Skeletal muscle satellite cell (primary cell): ENCODE measurements around the gene ACTR10.

ENCODE experiments used
- H3K27me3 ChIP-seq: 2 replicates; pipeline ENCODE4 v1.7.0; 2013; ENCODE audit warnings: low read length; ENCODE audit not compliant: control insufficient read depth, insufficient read depth
- H3K36me3 ChIP-seq: 2 replicates; pipeline ENCODE4 v1.7.0; 2013; ENCODE audit warnings: mild to moderate bottlenecking, control low read depth, low read length; ENCODE audit not compliant: insufficient read depth
- H3K4me1 ChIP-seq: 2 replicates; pipeline ENCODE4 v1.7.0; 2013; ENCODE audit warnings: low read length; ENCODE audit not compliant: control insufficient read depth, insufficient read depth
- H3K4me2 ChIP-seq: 2 replicates; pipeline ENCODE4 v1.7.0; 2013; ENCODE audit warnings: mild to moderate bottlenecking, low read length
- H3K4me3 ChIP-seq: 2 replicates; pipeline ENCODE4 v1.7.0; 2013; ENCODE audit warnings: low read length
- H3K9ac ChIP-seq: 2 replicates; pipeline ENCODE4 v1.7.0; 2013; ENCODE audit warnings: mild to moderate bottlenecking, low read depth, low read length, moderate library complexity
- H3K9me3 ChIP-seq: replicated peaks from 2 replicates; pipeline ENCODE4 v1.7.0; 2013; ENCODE audit warnings: mild to moderate bottlenecking, control low read depth, low read length

Gene ACTR10

GRCh38 chr14:58272588-58273372, 72.8 kb downstream of the ACTR10 start:
- Histone ChIP-seq H3K4me3 (no peak overlapping the region), H3K4me2 (no peak overlapping the region), H3K9me3 (no peaks in the 10 kb centered on the region), H3K4me1 (peaks cover 16% of the 10 kb centered on the region), H3K36me3 (peaks cover 63% of the 10 kb centered on the region), H3K27me3 (no peaks in the 10 kb centered on the region), H3K9ac (no peak overlapping the region)

GRCh38 chr14:58274881-58275280, 74.9 kb downstream of the ACTR10 start:
- Histone ChIP-seq H3K9me3 (no peaks in the 10 kb centered on the region), H3K4me1 (peaks cover 16% of the 10 kb centered on the region), H3K27me3 (no peaks in the 10 kb centered on the region), H3K36me3 (peaks cover 53% of the 10 kb centered on the region), H3K9ac (no peak overlapping the region), H3K4me3 (no peak overlapping the region), H3K4me2 (no peak overlapping the region)

DNA sequence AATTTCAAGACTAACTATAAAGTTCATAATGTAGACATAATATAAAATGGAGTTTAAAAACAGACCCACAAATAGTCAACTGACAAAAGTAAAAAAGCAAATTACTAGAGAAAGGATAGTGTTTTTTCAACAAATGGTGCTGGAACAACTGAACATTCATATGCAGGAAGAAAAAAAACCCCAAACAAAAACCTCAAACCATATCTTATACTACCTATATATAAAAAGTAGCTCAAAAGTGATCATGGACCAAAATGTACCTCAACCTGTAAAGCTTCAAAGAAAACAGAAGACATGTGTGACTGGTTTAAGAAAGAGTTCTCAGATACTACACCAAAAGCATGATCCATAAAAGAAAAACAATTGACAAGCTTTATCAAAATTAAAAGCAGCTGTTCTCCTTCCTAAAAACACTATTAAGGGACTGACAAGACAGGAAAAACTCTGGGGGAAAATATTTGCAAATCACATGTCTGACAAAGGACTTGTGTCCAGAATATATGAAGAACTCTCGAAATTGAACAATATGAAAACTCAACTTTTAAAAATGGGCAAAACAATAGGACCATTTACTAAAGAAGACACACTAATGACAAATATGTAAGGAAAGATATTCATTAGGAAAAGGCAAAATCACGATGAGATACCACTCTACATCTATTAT, 75.7 kb downstream of the ACTR10 start:
- no peaks in the 10 kb centered on the region for H3K27me3 ChIP-seq
- no peaks in the 10 kb centered on the region for H3K9me3 ChIP-seq
- H3K4me1 ChIP-seq: peaks cover 16% of the 10 kb centered on the region
- no peak overlapping the region for H3K9ac ChIP-seq
- no peak overlapping the region for H3K4me3 ChIP-seq
- peaks cover 46% of the 10 kb centered on the region for H3K36me3 ChIP-seq
- no peak overlapping the region for H3K4me2 ChIP-seq

- no peak overlapping the region for H3K9ac ChIP-seq
- no peaks in the 10 kb centered on the region for H3K9me3 ChIP-seq
- H3K27me3 ChIP-seq: no peaks in the 10 kb centered on the region
- peaks cover 44% of the 10 kb centered on the region for H3K36me3 ChIP-seq
- H3K4me2 ChIP-seq: no peak overlapping the region
- H3K4me3 ChIP-seq: no peak overlapping the region
- H3K4me1 ChIP-seq: peaks cover 19% of the 10 kb centered on the region
Measured at GRCh38 chr14:58276208-58276607, 76.3 kb downstream of the ACTR10 start.

DNA sequence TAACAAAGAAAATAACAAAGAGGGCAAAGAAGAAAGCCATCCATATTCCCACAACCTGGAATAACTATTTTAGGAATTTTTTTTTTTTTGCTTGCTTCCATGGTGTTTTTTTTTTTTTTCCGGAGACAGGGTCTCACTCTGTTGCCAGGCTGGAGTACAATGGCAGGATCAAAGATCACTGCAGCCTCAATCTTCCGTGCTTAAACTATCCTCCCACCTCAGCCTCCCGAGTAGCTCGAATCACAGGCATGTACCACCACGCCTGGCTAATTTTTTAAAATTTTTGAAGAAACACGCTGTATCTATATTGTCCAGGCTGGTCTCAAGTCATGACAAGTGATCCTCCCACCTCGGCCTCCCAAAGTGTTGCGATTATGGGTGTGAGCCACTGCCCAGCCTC, 78.2 kb downstream of the ACTR10 start:
- Histone ChIP-seq H3K27me3 (no peaks in the 10 kb centered on the region), H3K4me1 (peaks cover 34% of the 10 kb centered on the region), H3K9me3 (no peaks in the 10 kb centered on the region), H3K9ac (no peak overlapping the region), H3K36me3 (peaks cover 33% of the 10 kb centered on the region), H3K4me2 (no peak overlapping the region), H3K4me3 (no peak overlapping the region)

GRCh38 chr14:58280954-58281787, 81.2 kb downstream of the ACTR10 start:
- Histone ChIP-seq H3K27me3 (no peaks in the 10 kb centered on the region), H3K9ac (peak overlapping the region; percentile 67), H3K4me3 (no peak overlapping the region)

GRCh38 chr14:58281969-58282368, 82.0 kb downstream of the ACTR10 start:
- H3K4me2 ChIP-seq: peak overlapping the region; percentile 1
- peaks cover 50% of the 10 kb centered on the region for H3K36me3 ChIP-seq
- H3K27me3 ChIP-seq: no peaks in the 10 kb centered on the region
- peaks cover 24% of the 10 kb centered on the region for H3K4me1 ChIP-seq
- H3K9me3 ChIP-seq: no peaks in the 10 kb centered on the region
- peak overlapping the region; percentile 67 for H3K9ac ChIP-seq
- H3K4me3 ChIP-seq: no peak overlapping the region

More at GRCh38 chr14:58280954-58281787, 81.2 kb downstream of the ACTR10 start:
- Histone ChIP-seq H3K9me3 (no peaks in the 10 kb centered on the region), H3K4me2 (peak overlapping the region; percentile 1), H3K4me1 (peaks cover 31% of the 10 kb centered on the region), H3K36me3 (peaks cover 50% of the 10 kb centered on the region)

DNA sequence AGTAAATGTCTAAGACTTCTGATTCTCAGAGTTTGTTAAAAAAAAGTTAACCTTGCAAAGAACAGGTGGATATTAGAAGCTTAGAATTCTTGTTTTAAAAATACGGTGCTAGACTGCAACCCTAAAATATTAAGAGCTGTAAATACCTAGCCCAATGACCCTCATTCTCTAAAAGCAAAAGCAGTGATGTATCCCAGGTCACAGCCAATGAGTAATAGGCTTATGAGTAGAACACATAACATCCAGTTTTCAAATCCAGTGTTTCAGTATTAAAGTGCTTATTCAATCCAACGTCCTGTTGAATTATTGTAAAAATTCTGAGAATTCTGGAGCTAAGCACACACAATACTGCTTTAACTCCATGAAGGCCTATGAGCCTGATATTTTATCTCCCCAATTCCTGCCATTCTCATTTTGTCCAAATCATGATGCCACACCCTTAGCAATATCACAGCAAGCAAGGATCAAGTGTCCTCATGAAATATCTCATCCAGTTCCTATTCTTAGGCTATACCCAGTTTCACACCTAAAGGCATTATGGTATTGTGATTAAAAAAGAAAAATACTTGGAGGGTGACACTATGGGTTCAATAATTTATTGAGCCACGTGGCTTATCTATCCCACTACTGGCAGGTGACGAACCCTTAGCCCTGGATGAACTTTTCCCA, 83.1 kb downstream of the ACTR10 start:
- peaks cover 24% of the 10 kb centered on the region for H3K4me1 ChIP-seq
- no peaks in the 10 kb centered on the region for H3K9me3 ChIP-seq
- no peak overlapping the region for H3K4me2 ChIP-seq
- H3K9ac ChIP-seq: no peak overlapping the region
- H3K27me3 ChIP-seq: no peaks in the 10 kb centered on the region
- no peak overlapping the region for H3K4me3 ChIP-seq
- peaks cover 41% of the 10 kb centered on the region for H3K36me3 ChIP-seq

DNA sequence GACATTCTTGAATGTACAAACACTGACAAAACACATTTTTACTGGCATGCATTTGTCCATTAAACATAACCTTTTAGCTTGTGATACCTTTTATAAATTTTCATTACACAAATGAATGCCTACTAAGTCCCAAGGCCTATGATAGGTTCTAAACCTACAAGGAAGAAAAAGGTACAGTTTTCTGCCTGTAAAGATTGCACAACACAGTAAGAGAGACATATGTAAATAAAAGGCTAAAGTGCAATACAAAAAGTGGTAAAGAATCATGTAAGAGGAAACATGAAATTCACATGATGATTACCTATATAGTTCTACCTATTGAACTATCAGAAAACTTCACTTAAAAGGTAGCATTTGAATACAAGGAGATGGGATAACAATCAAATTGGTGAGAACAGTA, 83.8 kb downstream of the ACTR10 start:
- Histone ChIP-seq H3K4me3 (no peak overlapping the region), H3K4me1 (peaks cover 24% of the 10 kb centered on the region), H3K36me3 (peaks cover 44% of the 10 kb centered on the region)

DNA sequence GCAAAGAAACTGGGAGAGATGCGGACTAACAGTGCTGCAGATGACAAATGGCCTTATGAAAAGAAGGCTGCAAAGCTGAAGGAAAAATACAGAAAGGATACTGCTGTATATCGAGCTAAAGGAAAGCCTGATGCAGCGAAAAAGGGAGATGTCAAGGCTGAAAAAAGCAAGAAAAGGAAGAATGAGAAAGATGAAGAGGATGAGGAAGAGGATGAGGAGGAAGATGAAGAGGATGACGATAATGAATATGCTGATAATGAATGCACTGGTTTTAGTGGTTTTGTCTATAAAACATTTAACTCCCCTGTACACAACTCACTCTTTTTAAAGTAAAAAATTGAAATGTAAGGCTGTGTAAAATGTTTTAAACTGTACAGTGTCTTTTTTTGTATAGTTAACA, 85.2 kb downstream of the ACTR10 start:
- Histone ChIP-seq H3K9me3 (no peaks in the 10 kb centered on the region), H3K4me3 (no peak overlapping the region), H3K9ac (no peak overlapping the region), H3K27me3 (no peaks in the 10 kb centered on the region), H3K4me1 (peaks cover 24% of the 10 kb centered on the region), H3K4me2 (no peak overlapping the region), H3K36me3 (peaks cover 52% of the 10 kb centered on the region)

More for the DNA sequence above, 83.8 kb downstream of the ACTR10 start:
- Histone ChIP-seq H3K4me2 (no peak overlapping the region), H3K9me3 (no peaks in the 10 kb centered on the region), H3K9ac (no peak overlapping the region), H3K27me3 (no peaks in the 10 kb centered on the region)
